Stimulated activated naive CD8-positive, alpha-beta T cell treated with anti-CD3 and anti-CD28 coated beads, Interleukin-15, amount 100 ng/mL, for 72 hours (primary cell): ENCODE data around the gene RASEF.
"Not testable (repeated sequence)": the region's sequence is repeated elsewhere in the genome, so short reads cannot be mapped to it uniquely, and the experiment has no call there.

Experiments
- ATAC-seq: fragments of 150-1000 bp; cut with Tn5 transposase; 2 replicates; pipeline ENCODE4 v1.10.0; 2021; ENCODE audit warnings: mild to moderate bottlenecking, moderate library complexity
- DNase-seq, 2 donors: peaks; one replicate each; pipeline ENCODE4 v3.0.0; 2021 to 2022
- H3K27ac Mint-ChIP-seq, 2 donors: one replicate each; pipeline ENCODE4 v1.8.0; 2022; ENCODE audit warnings: mild to moderate bottlenecking in 2 of 2, mixed read lengths in 2 of 2, moderate library complexity in 2 of 2
- H3K27me3 Mint-ChIP-seq: one replicate; pipeline ENCODE4 v1.8.0; 2022; ENCODE audit warnings: mixed read lengths
- H3K4me1 Mint-ChIP-seq: one replicate; pipeline ENCODE4 v1.8.0; 2022; ENCODE audit warnings: mild to moderate bottlenecking, mixed read lengths
- H3K4me3 Mint-ChIP-seq, 2 donors: one replicate each; pipeline ENCODE4 v1.8.0; 2022; ENCODE audit warnings: mild to moderate bottlenecking in 2 of 2, mixed read lengths in 2 of 2, moderate library complexity in 1 of 2
- H3K9me3 Mint-ChIP-seq, 2 donors: one replicate each; pipeline ENCODE4 v1.8.0; 2022; ENCODE audit warnings: mixed read lengths in 2 of 2

The RASEF gene

DNA sequence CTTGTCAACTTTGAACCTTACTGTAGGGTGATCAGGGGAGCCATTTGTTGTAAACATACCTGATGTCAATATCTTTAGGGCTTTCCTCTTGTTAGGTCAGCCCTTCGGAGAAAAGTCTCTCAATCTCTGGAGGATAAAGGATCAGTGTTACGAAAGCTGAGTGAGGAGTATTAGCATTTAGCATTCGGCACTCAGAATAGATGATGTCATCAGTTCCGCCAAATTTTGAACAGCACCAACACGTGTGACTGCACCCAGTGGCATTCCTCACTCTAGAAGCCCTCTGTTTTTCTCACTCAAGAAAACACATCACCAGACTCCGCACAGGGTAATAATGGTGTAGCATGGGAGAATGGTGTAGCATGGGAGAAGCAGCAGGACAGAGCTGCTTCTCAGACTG lies 87.8 kb downstream of the RASEF start:
- DNase-seq (no peak), ATAC-seq (no peak)
- Mint-ChIP-seq H3K4me3 (no peak overlapping the region), H3K9me3 (peaks cover 7 to 8% of the 10 kb centered on the region in 2 donors), H3K27ac (no peak overlapping the region), H3K4me1 (no peaks in the 10 kb centered on the region), H3K27me3 (peaks cover 7% of the 10 kb centered on the region)

GRCh38 chr9:82972446-82972845 lies 90.5 kb downstream of the RASEF start:
- peaks cover 7% of the 10 kb centered on the region for H3K27me3 Mint-ChIP-seq
- ATAC-seq: no peak
- peaks cover 7 to 8% of the 10 kb centered on the region in 2 donors for H3K9me3 Mint-ChIP-seq
- no peak for DNase-seq
- H3K4me3 Mint-ChIP-seq: no peak overlapping the region
- no peak overlapping the region for H3K27ac Mint-ChIP-seq
- H3K4me1 Mint-ChIP-seq: no peaks in the 10 kb centered on the region

GRCh38 chr9:82970359-82970758 lies 92.6 kb downstream of the RASEF start:
- Mint-ChIP-seq H3K4me1 (no peaks in the 10 kb centered on the region), H3K9me3 (peaks cover 0 to 7% of the 10 kb centered on the region in 2 donors), H3K27me3 (no peaks in the 10 kb centered on the region), H3K4me3 (no peak overlapping the region), H3K27ac (no peak overlapping the region)
- DNase-seq (no peak), ATAC-seq (no peak)

DNA sequence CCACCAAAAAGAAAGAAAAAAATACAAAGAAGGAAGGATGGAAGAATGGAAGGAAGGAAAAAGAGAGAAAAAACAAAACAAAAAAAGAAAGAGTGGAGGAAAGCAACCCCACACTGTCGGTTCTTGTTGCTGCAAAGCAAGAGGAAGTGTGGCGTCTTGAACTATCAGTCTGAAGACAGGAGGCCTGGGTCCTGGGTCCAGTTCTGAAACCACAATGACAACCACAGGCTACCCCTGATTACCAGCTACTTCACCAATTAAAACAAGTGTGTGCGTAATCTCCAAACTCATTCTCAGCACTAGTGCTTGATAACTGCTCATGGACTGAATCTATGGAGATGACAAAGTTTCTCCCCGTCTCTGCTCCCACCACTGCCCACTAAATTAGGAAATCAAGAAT lies 93.7 kb downstream of the RASEF start:
- H3K9me3 Mint-ChIP-seq: no peaks in the 10 kb centered on the region
- H3K27me3 Mint-ChIP-seq: no peaks in the 10 kb centered on the region
- ATAC-seq: no peak
- no peak overlapping the region for H3K4me3 Mint-ChIP-seq
- no peaks in the 10 kb centered on the region for H3K4me1 Mint-ChIP-seq
- H3K27ac Mint-ChIP-seq: no peak overlapping the region
- no peak for DNase-seq

DNA sequence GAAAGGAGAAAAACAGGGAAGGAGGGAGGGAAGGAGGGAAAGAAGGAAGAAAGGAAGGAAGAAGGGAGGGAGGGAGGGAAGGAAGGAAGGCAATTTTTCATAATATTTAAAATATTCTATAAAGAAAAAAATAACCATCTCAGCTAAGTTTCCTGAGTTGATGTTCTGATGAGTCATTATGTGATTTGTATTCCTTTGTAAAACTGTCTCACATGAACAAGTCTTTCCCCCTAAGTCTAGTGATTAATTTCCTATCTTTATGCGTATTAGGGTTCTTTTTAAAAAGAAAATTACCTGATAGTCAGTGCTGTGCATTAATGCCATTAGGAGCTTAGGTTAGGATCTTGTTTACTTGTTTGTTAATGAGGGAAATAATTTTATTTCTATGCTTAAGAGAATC lies 94.1 kb downstream of the RASEF start:
- no peak for ATAC-seq
- Mint-ChIP-seq H3K4me1 (no peaks in the 10 kb centered on the region), H3K9me3 (no peaks in the 10 kb centered on the region), H3K27ac (no peak overlapping the region), H3K27me3 (no peaks in the 10 kb centered on the region), H3K4me3 (no peak overlapping the region)
- no peak for DNase-seq

DNA sequence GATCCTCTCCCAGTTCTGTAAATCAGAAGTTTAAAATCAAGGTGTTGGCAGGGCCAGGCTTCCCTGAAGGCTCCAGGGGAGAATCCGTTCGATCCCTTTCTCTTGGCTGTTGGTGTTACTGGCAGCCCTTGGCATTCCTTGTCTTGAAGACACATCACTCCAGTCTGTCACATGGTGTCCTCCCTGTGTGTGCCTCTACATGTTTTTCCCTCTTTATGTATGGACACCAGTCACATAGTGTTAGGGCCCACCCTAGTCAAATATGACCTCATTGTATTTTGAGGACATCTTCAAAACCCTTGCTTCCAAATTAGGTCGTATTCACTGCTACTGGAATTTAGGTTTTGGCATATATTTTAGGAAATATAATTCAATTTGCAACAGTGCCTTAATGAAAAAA lies 94.6 kb downstream of the RASEF start:
- H3K9me3 Mint-ChIP-seq: no peaks in the 10 kb centered on the region
- H3K4me1 Mint-ChIP-seq: no peaks in the 10 kb centered on the region
- no peak overlapping the region for H3K4me3 Mint-ChIP-seq
- ATAC-seq (no peak), DNase-seq (no peak)
- no peak overlapping the region for H3K27ac Mint-ChIP-seq
- no peaks in the 10 kb centered on the region for H3K27me3 Mint-ChIP-seq

- Mint-ChIP-seq H3K27me3 (no peaks in the 10 kb centered on the region), H3K4me1 (no peaks in the 10 kb centered on the region), H3K27ac (no peak overlapping the region), H3K9me3 (no peaks in the 10 kb centered on the region), H3K4me3 (no peak overlapping the region)
- DNase-seq (peak; percentile 38 to 50), ATAC-seq (peak; percentile 85)
Observed at GRCh38 chr9:82961504-82962125, 101.3 kb downstream of the RASEF start.

GRCh38 chr9:82957529-82958379 lies 105.2 kb downstream of the RASEF start:
- H3K27me3 Mint-ChIP-seq: no peaks in the 10 kb centered on the region
- H3K27ac Mint-ChIP-seq: no peak overlapping the region
- ATAC-seq: no peak
- no peaks in the 10 kb centered on the region for H3K4me1 Mint-ChIP-seq
- DNase-seq: no peak
- H3K9me3 Mint-ChIP-seq: no peaks in the 10 kb centered on the region
- no peak overlapping the region for H3K4me3 Mint-ChIP-seq

DNA sequence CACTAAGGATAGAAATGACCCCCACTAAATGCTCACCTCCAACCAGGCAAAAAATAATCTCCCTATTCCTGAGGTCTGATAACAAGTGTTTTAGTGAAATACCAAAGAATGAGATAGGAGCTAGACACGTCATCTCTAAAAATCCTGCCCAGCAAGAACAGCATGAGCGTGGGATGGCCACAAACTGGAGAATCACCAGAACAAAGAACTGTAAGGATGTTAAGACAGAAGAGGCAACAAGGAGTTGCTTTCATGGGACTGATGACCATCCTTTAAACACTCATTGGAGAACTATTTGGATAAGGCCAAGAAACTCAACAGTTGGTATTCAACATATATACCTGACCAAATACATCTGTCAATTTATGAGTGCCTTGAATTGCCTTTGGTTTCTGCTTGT lies 113.7 kb downstream of the RASEF start:
- no peak for ATAC-seq
- DNase-seq: no peak
- no peaks in the 10 kb centered on the region for H3K27me3 Mint-ChIP-seq
- no peaks in the 10 kb centered on the region for H3K4me1 Mint-ChIP-seq
- H3K9me3 Mint-ChIP-seq: no peaks in the 10 kb centered on the region
- H3K27ac Mint-ChIP-seq: no peak overlapping the region
- H3K4me3 Mint-ChIP-seq: no peak overlapping the region

DNA sequence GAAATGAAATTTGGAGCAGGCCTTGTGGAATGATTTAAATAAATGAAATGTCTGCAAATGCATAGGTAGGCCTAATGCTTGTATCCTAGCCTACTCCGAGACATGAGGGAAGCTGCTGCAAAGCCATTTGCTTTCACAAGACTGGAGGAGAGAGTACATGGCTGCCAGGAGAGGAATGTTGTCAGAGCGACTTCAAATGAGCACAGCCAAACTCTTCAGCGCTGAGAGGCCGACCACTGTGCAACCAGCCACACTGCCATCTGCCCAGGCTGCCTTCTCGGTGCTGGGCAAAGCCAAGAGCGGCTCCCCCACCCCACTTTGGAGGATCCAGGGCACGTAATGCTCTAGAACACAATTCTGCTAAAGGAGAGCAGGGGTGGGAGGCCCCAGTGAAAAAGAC lies 122.6 kb downstream of the RASEF start:
- Mint-ChIP-seq H3K4me3 (no peak overlapping the region), H3K27ac (no peak overlapping the region), H3K9me3 (no peaks in the 10 kb centered on the region), H3K4me1 (no peaks in the 10 kb centered on the region), H3K27me3 (no peaks in the 10 kb centered on the region)
- DNase-seq (no peak), ATAC-seq (no peak)

GRCh38 chr9:82939451-82939850 lies 123.5 kb downstream of the RASEF start:
- ATAC-seq (no peak), DNase-seq (no peak)
- Mint-ChIP-seq H3K27ac (no peak overlapping the region), H3K4me3 (no peak overlapping the region), H3K9me3 (no peaks in the 10 kb centered on the region), H3K4me1 (no peaks in the 10 kb centered on the region), H3K27me3 (no peaks in the 10 kb centered on the region)

DNA sequence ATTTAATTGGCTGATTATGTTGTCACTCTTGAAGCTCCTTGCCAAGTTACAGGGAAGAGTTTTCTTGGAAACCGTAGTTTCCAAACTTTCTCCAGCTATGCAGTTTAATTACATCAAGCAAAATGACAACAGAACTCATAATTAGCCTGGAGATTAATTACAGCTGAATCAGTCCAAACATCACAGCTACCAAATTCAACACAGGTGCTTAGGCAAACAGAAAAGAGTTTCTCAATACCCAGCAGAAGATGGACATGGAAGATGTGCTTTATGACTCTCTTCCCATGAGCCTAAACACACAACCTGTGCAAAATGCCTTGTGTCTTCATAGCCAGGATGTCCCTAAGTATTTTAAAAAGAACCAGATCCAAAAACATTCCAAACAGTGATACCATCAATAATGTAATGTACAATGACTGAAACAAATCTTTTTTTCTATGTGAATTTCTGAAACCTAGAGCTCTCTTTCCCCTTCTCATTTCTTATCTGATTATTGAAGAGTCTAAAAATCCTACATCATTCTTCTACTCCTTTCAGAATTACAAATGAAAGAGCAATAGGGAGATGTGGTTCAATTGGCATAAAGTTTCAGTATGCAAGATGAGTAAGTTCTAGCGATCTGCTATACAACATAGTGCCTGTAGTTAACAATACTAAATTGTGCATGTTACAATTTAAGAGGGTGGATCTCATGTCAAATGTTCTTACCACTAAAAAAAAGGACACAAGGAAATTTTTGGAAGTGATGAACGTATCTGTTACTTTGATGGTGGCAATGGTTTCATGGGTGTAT lies 124.3 kb downstream of the RASEF start:
- Mint-ChIP-seq H3K9me3 (no peaks in the 10 kb centered on the region), H3K4me3 (no peak overlapping the region), H3K4me1 (no peaks in the 10 kb centered on the region), H3K27ac (no peak overlapping the region), H3K27me3 (no peaks in the 10 kb centered on the region)
- DNase-seq: no peak
- ATAC-seq: no peak

DNA sequence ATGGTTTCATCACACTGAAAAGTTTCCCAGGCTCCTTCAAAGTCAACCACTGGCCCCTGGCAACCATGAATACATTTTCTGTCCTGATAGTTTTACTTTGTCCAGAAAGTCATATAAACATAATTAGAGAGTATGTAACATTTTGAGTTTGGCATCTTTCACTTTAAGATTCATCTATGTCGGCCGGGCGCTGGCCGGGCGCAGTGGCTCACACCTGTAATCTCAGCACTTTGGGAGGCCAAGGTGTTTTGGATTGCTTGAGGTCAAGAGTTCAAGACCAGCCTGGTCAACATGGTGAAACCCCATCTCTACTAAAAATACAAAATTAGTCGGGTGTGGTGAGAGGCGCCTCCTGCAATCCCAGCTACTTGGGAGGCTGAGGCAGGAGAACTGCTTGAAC lies 126.4 kb downstream of the RASEF start:
- not testable (repeated sequence) for ATAC-seq, H3K27ac Mint-ChIP-seq, H3K4me1 Mint-ChIP-seq, DNase-seq, H3K9me3 Mint-ChIP-seq, H3K27me3 Mint-ChIP-seq, H3K4me3 Mint-ChIP-seq

DNA sequence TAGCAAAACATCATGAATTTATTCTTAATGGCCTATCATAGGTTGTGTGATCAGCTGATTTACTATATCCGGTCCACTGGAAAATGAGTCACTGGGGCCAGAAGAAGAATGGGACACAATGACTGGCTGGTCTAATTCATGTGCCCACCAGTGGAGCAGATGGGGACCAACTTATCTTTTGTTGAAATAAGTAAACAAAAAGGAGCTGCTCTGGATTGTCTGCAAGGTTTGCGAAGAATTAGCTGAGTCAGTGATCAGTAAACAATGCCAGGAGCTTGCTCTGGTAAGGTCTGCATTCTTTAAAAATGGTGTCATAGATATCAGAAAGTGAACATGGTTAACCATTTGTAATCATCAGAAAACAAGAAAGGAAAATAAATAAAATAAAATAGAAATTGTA lies 128.0 kb downstream of the RASEF start:
- Mint-ChIP-seq H3K4me1 (no peaks in the 10 kb centered on the region), H3K9me3 (no peaks in the 10 kb centered on the region), H3K27me3 (no peaks in the 10 kb centered on the region), H3K27ac (no peak overlapping the region), H3K4me3 (no peak overlapping the region)
- DNase-seq (no peak), ATAC-seq (no peak)

DNA sequence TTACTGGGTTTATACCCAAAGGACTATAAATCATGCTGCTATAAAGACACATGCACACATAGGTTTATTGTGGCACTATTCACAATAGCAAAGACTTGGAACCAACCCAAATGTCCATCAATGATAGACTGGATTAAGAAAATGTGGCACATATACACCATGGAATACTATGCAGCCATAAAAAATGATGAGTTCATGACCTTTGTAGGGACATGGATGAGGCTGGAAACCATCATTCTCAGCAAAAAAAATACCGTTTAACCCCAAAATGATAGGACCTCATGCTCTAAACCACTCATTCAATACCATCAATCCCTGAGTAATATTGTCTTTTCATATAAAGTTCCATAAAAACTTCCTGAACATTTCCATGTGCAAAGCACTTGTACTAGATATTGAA lies 128.9 kb downstream of the RASEF start:
- not testable (repeated sequence) for ATAC-seq, H3K4me3 Mint-ChIP-seq, H3K4me1 Mint-ChIP-seq, H3K27ac Mint-ChIP-seq, H3K27me3 Mint-ChIP-seq, H3K9me3 Mint-ChIP-seq, DNase-seq

DNA sequence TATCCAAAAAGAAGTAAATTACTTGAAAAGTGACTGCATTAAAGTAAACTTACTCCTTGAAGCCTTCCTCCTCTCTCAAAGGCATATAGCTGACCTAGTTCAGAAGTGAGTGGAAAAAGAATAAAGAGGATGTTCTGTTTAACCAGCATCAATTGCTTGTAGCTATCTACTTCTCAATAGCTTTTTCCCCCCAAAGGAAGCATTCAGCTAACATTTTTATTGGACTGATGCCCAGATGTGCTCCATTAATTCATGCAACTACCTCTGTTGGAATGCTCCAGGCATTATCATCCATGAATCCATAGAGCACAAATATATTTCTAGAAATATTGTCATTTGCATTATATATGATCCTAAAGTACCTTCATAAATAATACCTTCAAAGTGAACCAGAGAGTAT lies 132.8 kb downstream of the RASEF start:
- Mint-ChIP-seq H3K27ac (no peak overlapping the region), H3K9me3 (no peaks in the 10 kb centered on the region), H3K4me3 (no peak overlapping the region), H3K4me1 (no peaks in the 10 kb centered on the region), H3K27me3 (no peaks in the 10 kb centered on the region)
- no peak for ATAC-seq
- no peak for DNase-seq
